Muscle of arm (tissue), 12 donors: Measurements from ENCODE around the gene KIAA0586. TPM values are rescaled to one million over a fixed set of nuclear protein-coding genes. Genes with fewer than 3 reads are reported as not detected.

Experiments used
- DNase-seq: peaks from one replicate; pipeline ENCODE4 v3.0.0-alpha.2; 2013
- polyA plus RNA-seq, 12 donors: library from polyadenylated mRNA; unstranded; fragments of 120-200 nt; gene quantifications; one replicate each; pipeline ENCODE4 v1.2.1, GENCODE V29; 2013; ENCODE audit not compliant: insufficient read length in 12 of 12

The KIAA0586 gene
- polyA plus RNA-seq, 12 donors, result 11.2 to 21.5 (median 19.6) TPM; not detected in 1

DNA sequence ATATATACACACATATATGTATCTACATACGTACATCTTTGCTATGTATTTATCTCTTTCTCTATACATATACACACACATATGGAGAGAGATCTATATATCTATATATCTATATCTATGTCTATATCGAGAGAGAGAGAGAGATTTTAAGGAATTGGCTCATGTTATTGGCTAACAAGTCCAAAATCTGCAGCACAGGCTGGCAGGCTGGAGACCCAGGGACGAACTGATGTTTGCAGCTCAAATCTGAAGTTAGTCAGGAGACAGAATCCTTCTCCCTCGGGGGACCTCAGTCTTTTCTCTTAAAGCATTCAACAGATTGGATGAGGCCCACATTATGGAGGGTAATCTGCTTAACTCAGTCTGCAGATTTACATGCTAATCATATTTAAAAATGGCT lies 169.5 kb downstream of the KIAA0586 start:
- no peak for DNase-seq

DNA sequence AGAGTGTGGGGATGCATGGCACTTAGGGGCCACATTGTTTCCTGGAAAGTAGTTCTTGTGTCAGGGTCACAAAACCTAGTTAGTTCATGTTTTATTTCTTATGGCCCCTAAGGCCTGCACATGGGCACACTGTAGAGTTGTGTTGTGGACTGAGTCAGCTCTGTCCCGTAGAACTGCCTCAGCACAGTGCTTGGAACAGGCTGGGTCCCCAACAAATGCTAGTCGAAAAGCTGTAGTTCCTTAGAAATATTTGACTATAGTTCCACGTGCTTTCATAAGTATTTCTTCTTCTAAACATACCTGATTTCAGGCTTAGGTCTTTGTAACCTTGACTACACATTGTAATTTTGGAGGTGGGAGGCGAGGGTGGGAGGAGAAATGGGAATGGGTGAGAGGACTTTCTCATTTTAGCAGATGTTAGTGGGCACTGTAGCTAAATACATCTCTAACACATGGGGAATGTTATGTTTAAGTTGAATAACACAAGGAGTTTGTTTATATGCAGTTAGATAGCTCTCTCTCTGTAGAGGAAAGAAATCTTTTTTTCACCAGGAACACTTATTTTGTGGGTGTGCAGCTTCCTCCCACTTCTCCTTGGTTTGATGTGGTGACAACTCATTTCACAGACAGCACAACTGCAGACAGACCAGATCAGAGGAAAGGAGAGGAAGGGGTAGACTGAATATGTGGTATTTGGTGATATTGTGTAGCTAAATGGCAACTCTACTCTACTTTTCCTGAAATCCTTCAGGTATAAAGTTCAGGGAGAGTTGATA lies 170.7 kb downstream of the KIAA0586 start:
- no peak for DNase-seq

DNA sequence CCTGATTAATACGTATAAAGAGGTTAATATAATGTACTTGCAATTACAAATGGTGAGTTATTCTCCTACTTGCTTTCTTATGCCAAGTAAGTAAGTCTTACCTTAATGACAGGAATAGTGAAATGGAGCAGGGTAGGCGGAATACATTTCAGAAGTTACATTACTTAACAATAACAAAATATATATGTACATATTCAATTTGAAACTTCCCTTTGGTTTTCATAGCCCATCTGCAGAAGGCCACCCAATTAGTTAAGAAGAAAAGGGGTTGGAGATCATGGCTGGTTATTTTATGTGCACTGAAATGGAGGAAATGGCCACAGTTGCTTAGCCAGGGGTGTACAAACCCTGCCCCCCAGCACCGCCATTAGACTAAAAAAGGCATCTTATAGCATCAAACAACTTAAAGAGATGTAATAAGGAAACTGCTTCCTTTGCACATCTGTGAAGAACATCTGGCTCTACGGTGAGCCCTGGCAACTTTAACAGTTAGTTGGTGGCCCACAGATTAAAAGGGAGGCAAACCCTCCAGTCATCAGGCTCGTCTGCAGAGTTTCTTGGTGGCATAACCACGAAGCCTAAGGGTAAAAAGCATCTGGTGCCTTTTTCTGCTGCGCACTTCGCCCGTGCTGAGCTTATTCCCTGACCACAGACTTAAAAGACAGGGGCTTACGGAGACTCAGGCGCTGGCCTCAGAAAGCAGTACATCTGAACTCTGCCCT lies 171.4 kb downstream of the KIAA0586 start:
- DNase-seq, result no peak

DNA sequence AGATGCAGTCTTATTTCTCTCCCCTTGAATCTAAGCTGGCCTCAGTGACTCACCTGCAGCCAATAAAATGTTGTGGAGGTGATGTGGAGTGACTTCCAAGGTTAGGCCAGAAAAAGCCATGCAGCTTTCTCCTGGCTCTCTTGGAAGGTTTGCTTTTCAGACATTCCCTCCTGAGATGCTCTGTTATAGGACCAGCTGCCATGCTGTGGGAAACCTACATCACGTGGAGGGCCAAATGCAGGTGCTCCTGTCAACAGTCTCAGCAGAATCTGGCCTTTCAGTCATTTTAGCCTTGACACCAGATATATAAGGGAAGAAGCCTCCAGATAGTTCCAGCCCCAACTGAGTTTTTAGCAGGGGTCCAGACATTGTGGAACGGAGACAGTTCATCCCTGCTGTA lies 172.2 kb downstream of the KIAA0586 start:
- no peak for DNase-seq

Other genes starting within 250 kb of the KIAA0586 start
- 10 to 100 TPM in 11 of 12 donors, not detected in 1; 46.7 to 90.3 (median 79.6) TPM for gene ACTR10, start 227.6 kb upstream of the KIAA0586 start, polyA plus RNA-seq
- gene PSMA3, start 182.9 kb upstream of the KIAA0586 start, polyA plus RNA-seq, result 100 to 1,000 TPM in 7 of 12 donors, 10 to 100 TPM in 4, not detected in 1; 65.1 to 145 (median 107) TPM
- 10 to 100 TPM in 11 of 12 donors, not detected in 1; 12.4 to 38.5 (median 16.0) TPM for gene ARID4A, start 129.2 kb upstream of the KIAA0586 start, polyA plus RNA-seq
- gene TOMM20L, start 31.8 kb upstream of the KIAA0586 start, polyA plus RNA-seq, result 1 to 10 TPM in 1 of 12 donors, under 1 TPM in 9, not detected in 2; 0.39 to 1.2 (median 0.64) TPM
- 100 to 1,000 TPM in 4 of 12 donors, 10 to 100 TPM in 7, not detected in 1; 79.7 to 145 (median 98.3) TPM for gene TIMM9, start 188 bp upstream of the KIAA0586 start, polyA plus RNA-seq
- gene DACT1, start 210.2 kb downstream of the KIAA0586 start, polyA plus RNA-seq, result 10 to 100 TPM in 11 of 12 donors, not detected in 1; 19.7 to 41.9 (median 30.0) TPM